ENCODE results near the gene COL6A3.

DNA sequence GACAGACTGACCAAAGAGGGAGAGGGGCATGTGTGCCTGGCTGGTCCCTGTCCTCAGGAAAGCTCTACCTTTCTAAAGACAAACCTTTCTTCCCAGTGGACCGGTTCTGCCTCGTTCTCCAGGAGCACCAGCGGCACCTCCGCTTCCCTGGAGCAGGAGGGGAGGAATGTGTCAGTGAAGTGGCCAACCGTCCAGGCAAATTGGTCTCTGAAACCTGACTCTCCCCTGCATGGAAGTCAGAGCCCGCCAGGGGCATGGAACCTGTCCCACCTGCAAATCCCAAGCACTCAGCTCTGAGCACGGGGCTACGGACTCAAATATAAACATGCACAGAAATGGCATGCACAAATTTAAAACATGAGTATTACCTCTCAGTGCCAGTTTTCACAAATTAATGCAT, 62.9 kb downstream of the COL6A3 start:
- TF ChIP-seq, protein P1, sequence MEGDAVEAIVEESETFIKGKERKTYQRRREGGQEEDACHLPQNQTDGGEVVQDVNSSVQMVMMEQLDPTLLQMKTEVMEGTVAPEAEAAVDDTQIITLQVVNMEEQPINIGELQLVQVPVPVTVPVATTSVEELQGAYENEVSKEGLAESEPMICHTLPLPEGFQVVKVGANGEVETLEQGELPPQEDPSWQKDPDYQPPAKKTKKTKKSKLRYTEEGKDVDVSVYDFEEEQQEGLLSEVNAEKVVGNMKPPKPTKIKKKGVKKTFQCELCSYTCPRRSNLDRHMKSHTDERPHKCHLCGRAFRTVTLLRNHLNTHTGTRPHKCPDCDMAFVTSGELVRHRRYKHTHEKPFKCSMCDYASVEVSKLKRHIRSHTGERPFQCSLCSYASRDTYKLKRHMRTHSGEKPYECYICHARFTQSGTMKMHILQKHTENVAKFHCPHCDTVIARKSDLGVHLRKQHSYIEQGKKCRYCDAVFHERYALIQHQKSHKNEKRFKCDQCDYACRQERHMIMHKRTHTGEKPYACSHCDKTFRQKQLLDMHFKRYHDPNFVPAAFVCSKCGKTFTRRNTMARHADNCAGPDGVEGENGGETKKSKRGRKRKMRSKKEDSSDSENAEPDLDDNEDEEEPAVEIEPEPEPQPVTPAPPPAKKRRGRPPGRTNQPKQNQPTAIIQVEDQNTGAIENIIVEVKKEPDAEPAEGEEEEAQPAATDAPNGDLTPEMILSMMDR (conservative IDR thresholded peaks at IDR 0.05 in 1 of 2, IDR thresholded peaks at IDR 0.05 in 1 of 2; ENCODE audit: low read depth in 1 of 2, low read length in 2 of 2), result no peak
- no peak for TF ChIP-seq EZH2 (IDR thresholded peaks at IDR 0.05; ENCODE audit: low read length, missing control alignments)
